ENCODE data around the gene ADARB2.
A peak's percentile ranks its signal among the peaks of the same experiment; 100 is the strongest.

Gene ADARB2

DNA sequence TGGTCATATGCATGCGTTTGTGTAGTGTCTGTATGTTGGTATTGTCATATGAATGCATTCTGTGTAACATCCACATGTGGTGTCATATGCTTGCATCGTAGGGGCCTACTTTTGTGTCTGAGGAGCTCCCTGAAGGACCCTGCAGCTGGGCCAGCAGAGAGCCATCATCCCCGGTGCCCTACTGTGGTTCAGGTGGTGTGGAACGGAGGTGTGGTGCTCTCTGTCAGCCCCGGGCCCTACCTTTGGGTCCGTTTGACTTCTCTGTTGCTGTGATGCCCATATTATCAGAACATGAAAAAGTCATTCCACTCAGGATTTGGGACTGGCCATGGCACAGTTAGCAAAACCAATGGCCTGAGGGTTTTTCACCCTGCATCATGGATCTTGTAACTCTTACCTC lies 217.9 kb downstream of the ADARB2 start:
- ATAC-seq: no peak
- Mint-ChIP-seq H3K36me3 (no peaks in the 10 kb centered on the region), H3K9me3 (no peaks in the 10 kb centered on the region), H3K4me3 (no peak overlapping the region), H3K27ac (no peak overlapping the region), H3K4me1 (no peaks in the 10 kb centered on the region)
- no peak for DNase-seq (ENCODE audit: low spot score in 2 of 2)

DNA sequence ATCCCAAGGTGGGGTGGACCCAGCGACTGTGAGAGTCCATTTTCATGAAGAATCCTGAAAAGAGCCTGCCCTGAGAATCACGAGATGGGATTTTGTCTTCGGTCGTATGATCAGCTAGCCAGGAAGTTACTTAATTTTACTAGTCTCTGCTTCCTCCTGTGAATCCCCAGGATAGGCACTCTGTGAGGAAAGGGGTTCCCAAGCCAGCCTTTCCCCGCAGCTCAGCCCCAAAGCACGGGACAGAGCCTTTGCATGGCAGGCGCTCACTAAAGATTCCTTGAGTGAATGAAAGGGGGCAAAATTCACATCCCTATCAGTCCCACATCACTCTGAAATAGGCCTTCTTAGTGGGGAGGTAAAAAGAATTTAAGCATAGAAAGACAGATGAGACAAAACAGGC lies 219.6 kb downstream of the ADARB2 start:
- ATAC-seq (no peak), DNase-seq (ENCODE audit: low spot score in 2 of 2) (no peak)
- H3K27ac Mint-ChIP-seq: no peak overlapping the region
- no peak overlapping the region for H3K4me3 Mint-ChIP-seq
- H3K36me3 Mint-ChIP-seq: no peaks in the 10 kb centered on the region
- H3K4me1 Mint-ChIP-seq: no peaks in the 10 kb centered on the region
- H3K9me3 Mint-ChIP-seq: no peaks in the 10 kb centered on the region

DNA sequence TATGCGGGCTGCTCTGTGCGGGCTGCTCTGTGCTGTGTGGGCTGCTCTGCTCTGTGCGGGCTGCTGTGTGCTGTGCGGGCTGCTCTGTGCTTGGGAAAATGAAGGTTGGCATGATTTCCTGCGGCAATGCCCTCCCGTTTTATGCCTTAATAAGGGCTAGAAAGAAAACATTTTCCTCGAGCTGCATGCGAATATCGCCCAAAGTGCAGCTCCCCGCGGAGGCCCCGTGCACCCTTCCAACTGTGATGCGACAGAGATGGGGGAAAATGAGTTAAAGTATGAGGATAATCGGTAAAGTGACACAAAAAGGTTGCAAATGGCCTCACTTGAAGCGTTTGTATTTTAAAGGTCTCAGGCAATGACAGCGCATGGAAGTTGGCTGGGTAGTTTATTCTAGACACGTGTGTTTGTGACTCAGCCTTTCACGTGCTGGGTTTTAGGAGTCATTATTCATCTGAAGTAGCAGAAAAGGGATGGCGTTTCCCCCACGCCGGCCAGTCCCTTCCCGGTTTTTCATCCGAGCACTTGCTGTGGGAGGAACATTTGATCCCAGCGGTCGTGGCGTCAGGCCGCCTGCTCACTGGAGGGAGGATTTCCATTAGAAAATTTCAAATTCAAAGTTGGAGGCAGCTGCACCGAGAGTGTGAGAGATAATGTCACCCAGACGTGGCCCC lies 220.7 kb downstream of the ADARB2 start:
- no peaks in the 10 kb centered on the region for H3K36me3 Mint-ChIP-seq
- no peaks in the 10 kb centered on the region for H3K4me1 Mint-ChIP-seq
- no peak for ATAC-seq
- no peak overlapping the region for H3K27ac Mint-ChIP-seq
- DNase-seq (ENCODE audit: low spot score in 2 of 2): no peak
- H3K4me3 Mint-ChIP-seq: no peak overlapping the region
- H3K9me3 Mint-ChIP-seq: no peaks in the 10 kb centered on the region

DNA sequence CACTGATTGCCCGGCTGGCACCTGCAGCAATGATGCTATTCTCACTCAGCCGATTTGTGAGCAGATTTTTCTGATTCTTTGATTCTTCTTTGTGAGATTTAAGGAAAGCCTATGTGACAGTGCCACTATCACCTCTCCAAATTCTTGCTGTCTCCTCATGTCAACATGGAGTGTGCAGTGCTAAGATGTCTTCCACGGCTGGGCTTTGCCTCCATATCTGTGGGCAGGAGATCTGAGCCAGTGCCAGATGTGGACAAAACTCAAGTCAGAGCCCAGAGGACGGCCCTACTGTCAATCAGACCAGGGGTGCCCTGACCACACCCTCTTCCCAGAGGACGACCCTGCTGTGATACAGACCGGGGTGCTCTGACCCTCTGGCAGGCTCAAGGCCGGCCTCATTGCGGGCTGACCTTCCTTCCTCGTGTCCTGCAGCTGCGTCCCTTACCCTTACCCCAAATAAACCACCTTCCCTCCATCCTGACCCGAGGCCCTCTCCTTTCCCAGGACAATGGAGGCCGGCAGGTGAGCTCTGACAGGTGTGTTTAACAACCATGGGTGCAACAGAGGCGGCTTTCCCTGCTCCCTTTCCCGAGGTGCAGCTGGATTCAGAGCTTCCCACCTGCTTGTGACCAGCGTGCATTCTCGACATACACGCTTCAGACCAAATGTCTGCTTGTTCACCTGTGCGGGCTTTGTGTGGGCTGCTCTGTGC lies 221.4 kb downstream of the ADARB2 start:
- no peak overlapping the region for H3K4me3 Mint-ChIP-seq
- no peaks in the 10 kb centered on the region for H3K36me3 Mint-ChIP-seq
- ATAC-seq: peak; percentile 8
- no peak for DNase-seq (ENCODE audit: low spot score in 2 of 2)
- H3K4me1 Mint-ChIP-seq: no peaks in the 10 kb centered on the region
- H3K9me3 Mint-ChIP-seq: no peaks in the 10 kb centered on the region
- no peak overlapping the region for H3K27ac Mint-ChIP-seq

DNA sequence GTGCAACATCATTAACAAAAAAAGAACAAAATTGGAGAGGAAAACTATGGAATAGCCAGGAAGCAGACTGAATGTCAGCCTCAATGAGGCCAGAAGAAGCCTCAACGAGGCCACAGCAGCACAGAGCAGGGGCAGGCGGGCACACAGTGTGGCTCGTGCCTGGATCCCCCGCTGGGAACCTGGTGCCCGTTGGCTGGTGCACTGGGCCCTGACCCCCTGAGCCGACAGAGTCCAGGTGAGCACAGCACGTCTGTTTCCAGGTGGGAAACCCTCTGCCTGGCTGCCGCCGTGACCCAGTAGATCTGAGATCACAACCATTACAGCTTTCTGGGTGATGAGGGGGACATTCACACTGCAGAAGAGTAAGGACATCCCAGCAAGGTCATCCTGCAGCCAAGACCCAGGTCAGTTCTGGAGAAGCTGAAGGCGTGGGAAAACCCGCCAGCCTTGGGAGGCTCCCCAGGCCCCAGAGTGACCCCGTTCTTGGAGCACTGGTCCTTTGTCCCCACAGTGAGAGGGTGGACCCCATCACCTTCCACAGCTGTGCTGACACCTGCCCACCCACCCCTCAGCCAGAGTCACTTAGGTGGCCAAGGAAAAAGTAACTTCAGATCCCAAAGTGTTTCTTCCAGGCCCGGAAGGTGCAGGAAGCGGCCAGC lies 222.1 kb downstream of the ADARB2 start:
- DNase-seq (ENCODE audit: low spot score in 2 of 2) (no peak), ATAC-seq (no peak)
- no peaks in the 10 kb centered on the region for H3K36me3 Mint-ChIP-seq
- H3K4me3 Mint-ChIP-seq: no peak overlapping the region
- H3K27ac Mint-ChIP-seq: no peak overlapping the region
- no peaks in the 10 kb centered on the region for H3K4me1 Mint-ChIP-seq
- H3K9me3 Mint-ChIP-seq: no peaks in the 10 kb centered on the region

DNA sequence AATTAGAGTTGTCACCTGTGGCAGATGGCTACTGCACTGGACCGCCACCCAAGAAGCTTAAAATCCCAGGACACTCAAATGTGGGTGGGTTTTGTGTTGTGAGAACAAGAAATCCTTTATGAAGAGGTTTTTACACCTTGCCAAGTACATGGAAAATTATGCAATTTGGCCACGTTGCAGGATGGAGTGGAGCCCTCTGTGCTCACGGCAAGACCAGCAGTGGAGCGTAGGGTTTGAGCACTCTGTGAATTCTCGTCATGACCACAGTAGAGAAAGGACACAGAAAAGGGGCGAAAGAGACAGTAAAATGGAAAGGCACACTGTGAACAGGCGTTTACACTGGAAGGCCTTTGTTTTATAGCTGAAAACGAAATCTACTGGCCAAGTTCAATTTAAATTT lies 222.6 kb downstream of the ADARB2 start:
- Mint-ChIP-seq H3K27ac (no peak overlapping the region), H3K36me3 (no peaks in the 10 kb centered on the region), H3K4me1 (no peaks in the 10 kb centered on the region), H3K9me3 (no peaks in the 10 kb centered on the region), H3K4me3 (no peak overlapping the region)
- DNase-seq (ENCODE audit: low spot score in 2 of 2) (no peak), ATAC-seq (no peak)

DNA sequence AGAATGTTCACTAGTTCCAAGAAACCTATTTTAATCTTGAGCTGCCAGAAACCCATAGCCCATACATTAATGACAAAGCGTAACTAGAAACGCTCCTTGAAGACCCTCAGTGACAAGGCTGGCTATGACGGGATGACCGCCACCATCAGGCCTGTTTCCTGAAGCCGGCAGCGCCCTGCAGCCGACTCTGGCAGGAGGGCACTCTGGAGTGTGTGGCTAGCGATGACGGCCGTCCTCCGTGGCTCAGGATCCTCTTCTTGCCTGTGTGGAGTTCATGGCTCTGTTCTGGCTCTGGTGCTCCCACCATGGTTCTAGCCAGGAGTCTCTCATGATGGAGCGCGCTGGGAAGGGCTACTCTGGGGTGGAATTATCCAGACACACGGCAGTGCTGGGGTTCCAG lies 224.1 kb downstream of the ADARB2 start:
- DNase-seq (ENCODE audit: low spot score in 2 of 2) (no peak), ATAC-seq (no peak)
- Mint-ChIP-seq H3K9me3 (no peaks in the 10 kb centered on the region), H3K27ac (no peak overlapping the region), H3K4me3 (no peak overlapping the region), H3K4me1 (no peaks in the 10 kb centered on the region), H3K36me3 (no peaks in the 10 kb centered on the region)

DNA sequence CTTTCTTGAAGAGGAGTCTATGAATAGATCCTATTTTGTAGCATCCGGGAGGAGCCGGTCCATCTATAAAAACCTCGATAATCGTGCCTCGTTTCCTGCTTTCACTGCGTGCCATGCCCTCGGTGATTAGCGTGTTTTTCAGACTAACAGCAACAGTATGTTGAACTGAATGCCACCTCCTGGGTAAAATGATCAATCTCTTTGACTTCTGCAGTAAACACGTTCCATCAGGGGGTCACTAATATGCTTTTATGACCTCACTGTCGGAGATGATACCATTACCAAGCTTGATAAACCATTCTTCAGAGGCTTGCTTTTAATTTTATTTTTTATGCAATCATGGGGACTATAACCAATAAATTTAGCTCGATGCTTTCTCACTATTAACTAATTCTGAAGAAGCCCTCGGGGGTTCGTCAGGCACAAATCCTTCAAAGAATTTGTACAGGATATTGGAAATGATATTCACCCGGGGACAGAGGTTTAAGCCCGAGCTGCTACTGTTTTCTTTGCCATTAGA lies 228.3 kb downstream of the ADARB2 start:
- no peak for ATAC-seq
- DNase-seq (ENCODE audit: low spot score in 2 of 2): no peak
- H3K4me3 Mint-ChIP-seq: no peak overlapping the region
- no peaks in the 10 kb centered on the region for H3K36me3 Mint-ChIP-seq
- no peaks in the 10 kb centered on the region for H3K9me3 Mint-ChIP-seq
- H3K4me1 Mint-ChIP-seq: no peaks in the 10 kb centered on the region
- no peak overlapping the region for H3K27ac Mint-ChIP-seq

DNA sequence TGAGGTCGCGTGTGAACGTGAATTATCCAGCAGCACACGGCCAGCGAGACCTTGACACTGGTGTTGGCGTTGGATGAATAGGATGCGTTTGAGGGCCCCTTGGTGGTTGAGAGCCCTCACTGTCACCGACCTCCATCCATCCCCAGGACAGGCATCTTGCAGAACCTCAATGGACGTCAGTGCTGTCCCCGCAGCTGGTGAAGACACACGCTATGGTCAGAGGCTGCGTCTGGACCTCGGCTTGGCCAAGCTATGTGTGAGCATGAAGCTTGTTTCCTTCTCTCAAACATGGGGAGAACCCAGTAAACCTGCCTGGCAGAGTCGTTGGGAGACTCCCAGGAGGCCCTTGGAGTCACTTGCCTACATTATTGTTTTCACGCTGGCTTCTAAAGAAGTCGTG lies 229.2 kb downstream of the ADARB2 start:
- DNase-seq (ENCODE audit: low spot score in 2 of 2) (no peak), ATAC-seq (no peak)
- Mint-ChIP-seq H3K36me3 (no peaks in the 10 kb centered on the region), H3K4me1 (no peaks in the 10 kb centered on the region), H3K4me3 (no peak overlapping the region), H3K9me3 (no peaks in the 10 kb centered on the region), H3K27ac (no peak overlapping the region)

DNA sequence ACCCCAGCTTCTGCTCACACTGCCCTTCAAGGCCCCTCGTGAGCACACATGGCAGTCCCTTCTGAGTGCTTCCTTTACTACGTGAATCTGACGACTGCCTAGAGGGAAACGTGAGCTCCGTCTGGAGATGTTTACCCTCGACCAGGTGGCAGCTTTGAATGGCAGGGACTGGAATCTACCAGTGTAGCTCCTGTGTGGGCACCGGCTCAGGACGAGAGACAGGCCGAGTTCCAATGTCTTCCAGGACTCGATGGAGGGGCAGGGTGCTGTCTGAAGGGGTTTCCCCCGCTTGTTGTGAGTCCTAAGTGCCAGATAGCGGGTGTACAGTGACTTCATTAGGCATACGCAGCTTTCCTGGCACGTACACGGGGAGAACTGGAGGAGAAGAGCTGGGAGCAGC lies 229.9 kb downstream of the ADARB2 start:
- ATAC-seq: no peak
- no peaks in the 10 kb centered on the region for H3K36me3 Mint-ChIP-seq

DNA sequence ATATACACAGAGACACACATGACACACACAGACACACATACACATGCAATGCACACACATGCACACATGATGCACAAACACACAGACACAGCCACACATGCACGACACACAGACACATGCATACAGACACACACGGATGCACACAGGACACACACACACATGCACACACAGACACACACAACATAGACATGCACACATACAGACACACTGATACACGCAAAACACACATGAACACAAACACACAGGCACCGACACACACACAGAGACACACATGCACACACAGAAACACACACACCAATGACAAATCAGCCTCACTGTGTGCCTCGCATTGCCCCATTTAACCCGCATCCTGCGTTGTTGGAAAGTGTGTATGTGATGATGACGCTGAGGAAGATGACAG lies 232.4 kb downstream of the ADARB2 start:
- ATAC-seq: no peak
- no peaks in the 10 kb centered on the region for H3K36me3 Mint-ChIP-seq
- no peak overlapping the region for H3K4me3 Mint-ChIP-seq
- H3K4me1 Mint-ChIP-seq: no peaks in the 10 kb centered on the region
- no peaks in the 10 kb centered on the region for H3K9me3 Mint-ChIP-seq
- H3K27ac Mint-ChIP-seq: no peak overlapping the region
- DNase-seq (ENCODE audit: low spot score in 2 of 2): no peak

More for the DNA sequence above, 229.9 kb downstream of the ADARB2 start:
- no peak for DNase-seq (ENCODE audit: low spot score in 2 of 2)
- Mint-ChIP-seq H3K27ac (no peak overlapping the region), H3K9me3 (no peaks in the 10 kb centered on the region), H3K4me3 (no peak overlapping the region), H3K4me1 (no peaks in the 10 kb centered on the region)

DNA sequence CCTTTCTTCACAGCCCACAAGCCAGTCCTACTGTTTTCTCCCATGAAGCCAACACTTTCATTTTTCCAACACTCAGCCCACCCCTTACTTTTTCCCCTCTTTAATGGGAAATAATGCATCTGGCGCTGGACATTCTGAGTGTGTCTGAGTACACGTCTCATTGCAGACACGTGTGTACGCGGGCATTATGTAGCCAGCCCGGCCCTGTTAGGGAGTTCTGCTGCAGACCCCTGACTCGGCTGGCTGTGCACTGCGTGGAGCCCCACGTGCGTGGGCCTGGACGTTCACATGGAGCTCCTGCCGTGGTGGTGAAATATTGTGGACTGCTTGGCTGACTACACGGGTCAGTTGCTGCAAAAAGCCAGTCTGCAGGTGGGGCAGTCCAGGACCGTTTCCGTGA lies 233.0 kb downstream of the ADARB2 start:
- H3K4me3 Mint-ChIP-seq: no peak overlapping the region
- no peaks in the 10 kb centered on the region for H3K4me1 Mint-ChIP-seq
- no peaks in the 10 kb centered on the region for H3K36me3 Mint-ChIP-seq
- no peak overlapping the region for H3K27ac Mint-ChIP-seq
- ATAC-seq (no peak), DNase-seq (ENCODE audit: low spot score in 2 of 2) (no peak)
- H3K9me3 Mint-ChIP-seq: no peaks in the 10 kb centered on the region

DNA sequence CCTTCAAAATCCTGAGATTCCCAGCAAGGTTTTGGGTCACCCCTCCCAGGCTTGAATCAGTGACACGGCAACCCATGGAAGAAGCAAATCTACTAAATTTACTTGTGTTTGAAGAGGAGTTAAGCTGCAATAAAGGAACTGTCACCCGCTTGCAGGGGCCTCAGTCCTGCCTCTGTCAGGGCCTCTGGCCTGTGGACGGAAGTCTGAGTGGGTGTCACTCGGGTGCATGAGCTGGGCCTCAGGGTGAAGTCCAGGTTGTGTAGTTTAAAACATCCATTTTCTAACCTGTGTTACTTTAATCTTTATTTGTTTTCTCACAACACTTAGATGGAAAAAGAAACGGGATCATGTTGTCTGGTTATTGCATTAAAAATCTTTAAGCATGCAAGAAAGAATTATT lies 234.9 kb downstream of the ADARB2 start:
- no peak overlapping the region for H3K4me3 Mint-ChIP-seq
- H3K9me3 Mint-ChIP-seq: no peaks in the 10 kb centered on the region
- no peak overlapping the region for H3K27ac Mint-ChIP-seq
- no peaks in the 10 kb centered on the region for H3K36me3 Mint-ChIP-seq
- ATAC-seq: no peak
- no peak for DNase-seq (ENCODE audit: low spot score in 2 of 2)
- H3K4me1 Mint-ChIP-seq: no peaks in the 10 kb centered on the region

DNA sequence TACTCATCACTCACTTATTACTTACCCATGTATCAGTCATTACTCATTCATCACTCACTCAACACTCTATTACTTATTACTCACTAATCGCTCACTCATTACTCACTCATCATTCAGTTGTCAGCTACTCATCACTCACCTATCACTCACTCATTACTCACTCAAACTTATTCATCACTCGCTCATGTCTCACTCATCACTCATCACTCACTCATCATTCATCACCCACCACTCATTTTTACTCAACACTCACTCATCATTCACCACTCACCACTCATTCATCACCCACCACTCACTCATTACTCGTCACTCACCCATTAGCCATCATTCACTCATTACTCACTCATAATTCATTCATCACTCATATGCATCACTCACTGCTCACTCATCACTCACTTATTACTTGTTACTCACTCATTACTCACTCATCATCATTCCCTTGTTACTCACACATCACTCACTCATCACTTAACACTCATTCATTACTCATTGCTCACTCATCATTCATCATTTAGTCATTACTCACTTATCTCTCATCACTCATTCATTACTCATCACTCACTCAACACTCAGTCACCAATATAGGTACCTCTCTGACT lies 237.9 kb downstream of the ADARB2 start:
- Mint-ChIP-seq H3K27ac (no peak overlapping the region), H3K4me1 (no peaks in the 10 kb centered on the region), H3K4me3 (no peak overlapping the region), H3K9me3 (no peaks in the 10 kb centered on the region), H3K36me3 (no peaks in the 10 kb centered on the region)
- DNase-seq (ENCODE audit: low spot score in 2 of 2) (no peak), ATAC-seq (peak; percentile 84)

DNA sequence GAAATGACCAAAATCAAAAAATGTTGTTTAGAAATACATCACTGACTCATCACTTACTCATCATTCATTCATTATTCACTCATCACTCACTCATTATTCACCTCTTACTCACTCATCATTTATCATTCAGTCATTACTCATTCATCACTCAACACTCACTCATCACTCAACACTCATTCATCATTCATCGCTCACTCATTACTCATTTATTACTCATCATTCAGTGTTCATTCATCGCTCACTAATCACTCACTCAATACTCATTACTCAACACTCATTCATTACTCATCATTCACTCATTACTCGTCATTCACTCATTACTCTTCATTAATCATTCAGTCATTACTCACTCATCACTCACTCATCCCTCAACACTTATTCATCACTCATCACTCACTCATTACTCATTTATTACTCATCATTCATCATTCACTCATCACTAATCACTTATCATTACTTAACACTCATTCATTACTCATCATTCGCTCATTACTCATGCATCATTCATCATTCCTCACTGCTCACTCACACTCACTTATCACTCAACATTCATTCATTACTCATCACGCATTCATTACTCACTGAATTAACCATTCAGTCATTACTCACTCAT lies 238.5 kb downstream of the ADARB2 start:
- ATAC-seq: peak; percentile 66
- no peak overlapping the region for H3K27ac Mint-ChIP-seq
- H3K9me3 Mint-ChIP-seq: no peaks in the 10 kb centered on the region

More for the DNA sequence above, 238.5 kb downstream of the ADARB2 start:
- no peak for DNase-seq (ENCODE audit: low spot score in 2 of 2)
- Mint-ChIP-seq H3K4me3 (no peak overlapping the region), H3K36me3 (no peaks in the 10 kb centered on the region), H3K4me1 (no peaks in the 10 kb centered on the region)
